Measurements from ENCODE around the gene BEND7. TPM values are rescaled to one million over a fixed set of nuclear protein-coding genes. Genes with fewer than 3 reads are reported as not detected.

BEND7 gene
- total RNA-seq, 1 experiment from 2014 or later: 14.8 TPM

GRCh38 chr10:13496164-13496563, 32.6 kb downstream of the BEND7 start:
- intact Hi-C loops (cut with micrococcal nuclease; ENCODE audit: unreplicated experiment): no loop called here
- Histone ChIP-seq H3K27me3 (replicated peaks; ENCODE audit: insufficient read depth, low read depth, low read length, poor library complexity) (no peaks in the 10 kb centered on the region), H3K27ac (ENCODE audit: low read depth, low read length, poor library complexity, severe bottlenecking) (no peak overlapping the region), H3K9me3 (ENCODE audit: low read depth, low read length, poor library complexity, severe bottlenecking) (no peaks in the 10 kb centered on the region), H3K4me1 (ENCODE audit: insufficient read depth, low read length, poor library complexity, severe bottlenecking) (no peaks in the 10 kb centered on the region), H3K4me3 (ENCODE audit: low read depth, low read length, poor library complexity, severe bottlenecking) (no peak overlapping the region), H3K36me3 (ENCODE audit: insufficient read depth, low read length, poor library complexity, severe bottlenecking) (no peaks in the 10 kb centered on the region)
- DNase-seq (ENCODE audit: low spot score): no peak
- ChIA-PET CTCF (no interaction called here), POLR2A (ENCODE audit: low non-redundant PET) (no interaction called here)
- BruUV-seq (replicated peaks): no TSS peak
- TF ChIP-seq EZH2 (IDR thresholded peaks at IDR 0.05; ENCODE audit: borderline replicate concordance, low read depth, low read length, poor library complexity, severe bottlenecking): no peak
- TF ChIP-seq CTCF (conservative IDR thresholded peaks at IDR 0.05; ENCODE audit: low read depth, low read length): no peak

GRCh38 chr10:13492493-13493180, 36.2 kb downstream of the BEND7 start:
- no TSS peak for BruUV-seq (replicated peaks)

GRCh38 chr10:13491747-13492360, 37.0 kb downstream of the BEND7 start:
- Histone ChIP-seq H3K4me3 (ENCODE audit: low read depth, low read length, poor library complexity, severe bottlenecking) (no peak overlapping the region), H3K4me1 (ENCODE audit: insufficient read depth, low read length, poor library complexity, severe bottlenecking) (no peaks in the 10 kb centered on the region), H3K27me3 (replicated peaks; ENCODE audit: insufficient read depth, low read depth, low read length, poor library complexity) (no peaks in the 10 kb centered on the region), H3K27ac (ENCODE audit: low read depth, low read length, poor library complexity, severe bottlenecking) (no peak overlapping the region), H3K9me3 (ENCODE audit: low read depth, low read length, poor library complexity, severe bottlenecking) (no peaks in the 10 kb centered on the region), H3K36me3 (ENCODE audit: insufficient read depth, low read length, poor library complexity, severe bottlenecking) (no peaks in the 10 kb centered on the region)
- DNase-seq (ENCODE audit: low spot score): no peak
- BruUV-seq (replicated peaks): no TSS peak
- intact Hi-C loops (cut with micrococcal nuclease; ENCODE audit: unreplicated experiment): no loop called here
- no peak for TF ChIP-seq CTCF (conservative IDR thresholded peaks at IDR 0.05; ENCODE audit: low read depth, low read length)
- TF ChIP-seq EZH2 (IDR thresholded peaks at IDR 0.05; ENCODE audit: borderline replicate concordance, low read depth, low read length, poor library complexity, severe bottlenecking): no peak
- CTCF ChIA-PET: no interaction called here
- POLR2A ChIA-PET (ENCODE audit: low non-redundant PET): no interaction called here

More at GRCh38 chr10:13492493-13493180, 36.2 kb downstream of the BEND7 start:
- Histone ChIP-seq H3K36me3 (ENCODE audit: insufficient read depth, low read length, poor library complexity, severe bottlenecking) (no peaks in the 10 kb centered on the region), H3K4me1 (ENCODE audit: insufficient read depth, low read length, poor library complexity, severe bottlenecking) (no peaks in the 10 kb centered on the region), H3K27me3 (replicated peaks; ENCODE audit: insufficient read depth, low read depth, low read length, poor library complexity) (no peaks in the 10 kb centered on the region), H3K4me3 (ENCODE audit: low read depth, low read length, poor library complexity, severe bottlenecking) (no peak overlapping the region), H3K27ac (ENCODE audit: low read depth, low read length, poor library complexity, severe bottlenecking) (no peak overlapping the region), H3K9me3 (ENCODE audit: low read depth, low read length, poor library complexity, severe bottlenecking) (no peaks in the 10 kb centered on the region)
- intact Hi-C loops (cut with micrococcal nuclease; ENCODE audit: unreplicated experiment): no loop called here
- ChIA-PET POLR2A (ENCODE audit: low non-redundant PET) (no interaction called here), CTCF (no interaction called here)
- TF ChIP-seq CTCF (conservative IDR thresholded peaks at IDR 0.05; ENCODE audit: low read depth, low read length) (no peak), EZH2 (IDR thresholded peaks at IDR 0.05; ENCODE audit: borderline replicate concordance, low read depth, low read length, poor library complexity, severe bottlenecking) (no peak)
- no peak for DNase-seq (ENCODE audit: low spot score)
